ENCODE results near the gene EDA2R. TPM values are rescaled to one million over a fixed set of nuclear protein-coding genes. Genes with fewer than 3 reads are reported as not detected.

The EDA2R gene
- total and polyA plus RNA-seq, 4 experiments from 2014 or later = 0.08 to 1.3 (median 1.2) TPM; not detected in 1

GRCh38 chrX:66674506-66674905, 35.6 kb upstream of the EDA2R start:
- Histone ChIP-seq H3K27ac (ENCODE audit: low read depth, low read length) (no peak overlapping the region), H3K4me1 (ENCODE audit: insufficient read depth, low read length) (no peaks in the 10 kb centered on the region), H3K27me3 (ENCODE audit: insufficient read depth, low read length) (no peaks in the 10 kb centered on the region), H3K9me3 (ENCODE audit: control insufficient read depth in 1 of 2, low read length in 2 of 2) (no peaks in the 10 kb centered on the region), H3K4me3 (ENCODE audit: low read length in 2 of 2) (no peak overlapping the region), H3K36me3 (ENCODE audit: insufficient read depth, low read length) (no peaks in the 10 kb centered on the region)
- ChIA-PET CTCF (ENCODE audit: partially characterized antibody) (no interaction called here), POLR2A (ENCODE audit: partially characterized antibody) (no interaction called here)
- no peak overlapping the region for H3K27ac Mint-ChIP-seq
- no peak overlapping the region for H3K4me3 Mint-ChIP-seq
- intact Hi-C loops (cut with micrococcal nuclease) = no loop called here
- H3K36me3 Mint-ChIP-seq = no peaks in the 10 kb centered on the region
- H3K4me1 Mint-ChIP-seq = no peaks in the 10 kb centered on the region
- no peaks in the 10 kb centered on the region for H3K27me3 Mint-ChIP-seq
- H3K9me3 Mint-ChIP-seq = peaks cover 0 to 16% (median 0%) of the 10 kb centered on the region in 8 donors
- DNase-seq = no peak

GRCh38 chrX:66672106-66672505, 33.2 kb upstream of the EDA2R start:
- H3K27me3 Mint-ChIP-seq = peaks cover 0 to 1% of the 10 kb centered on the region in 2 donors
- intact Hi-C loops (cut with micrococcal nuclease) = no loop called here
- POLR2A ChIA-PET (ENCODE audit: partially characterized antibody) = no interaction called here
- DNase-seq = no peak
- Histone ChIP-seq H3K9me3 (ENCODE audit: control insufficient read depth in 1 of 2, low read length in 2 of 2) (no peaks in the 10 kb centered on the region), H3K4me3 (ENCODE audit: low read length in 2 of 2) (no peak overlapping the region), H3K36me3 (ENCODE audit: insufficient read depth, low read length) (no peaks in the 10 kb centered on the region), H3K27me3 (ENCODE audit: insufficient read depth, low read length) (no peaks in the 10 kb centered on the region), H3K4me1 (ENCODE audit: insufficient read depth, low read length) (no peaks in the 10 kb centered on the region), H3K27ac (ENCODE audit: low read depth, low read length) (no peak overlapping the region)
- H3K36me3 Mint-ChIP-seq = no peaks in the 10 kb centered on the region
- H3K4me1 Mint-ChIP-seq = no peaks in the 10 kb centered on the region
- peaks cover 0 to 16% (median under 1%) of the 10 kb centered on the region in 8 donors for H3K9me3 Mint-ChIP-seq
- H3K27ac Mint-ChIP-seq = no peak overlapping the region
- H3K4me3 Mint-ChIP-seq = no peak overlapping the region
- CTCF ChIA-PET (ENCODE audit: partially characterized antibody) = no interaction called here

DNA sequence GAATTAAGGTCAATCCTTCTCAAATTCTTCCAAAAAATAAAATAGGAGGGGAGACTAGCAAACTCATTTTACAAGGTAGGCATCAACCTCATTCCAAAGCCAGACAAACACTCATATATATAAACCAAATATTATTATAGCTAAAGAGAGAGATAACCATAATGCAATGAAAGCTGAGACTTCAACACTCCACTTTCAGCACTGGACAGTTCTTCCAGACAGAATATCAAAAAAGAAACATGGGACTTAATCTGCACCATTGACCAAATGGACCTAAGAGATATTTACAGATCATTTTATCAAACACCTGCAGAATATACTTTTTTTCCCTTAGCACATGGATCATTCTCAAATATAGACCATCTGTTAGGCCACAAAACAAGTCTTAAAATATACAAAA, 15.5 kb upstream of the EDA2R start:
- CTCF ChIA-PET (ENCODE audit: partially characterized antibody) = no interaction called here
- Histone ChIP-seq H3K27ac (ENCODE audit: low read depth, low read length) (no peak overlapping the region), H3K4me1 (ENCODE audit: insufficient read depth, low read length) (no peaks in the 10 kb centered on the region), H3K36me3 (ENCODE audit: insufficient read depth, low read length) (no peaks in the 10 kb centered on the region), H3K9me3 (ENCODE audit: control insufficient read depth in 1 of 2, low read length in 2 of 2) (no peaks in the 10 kb centered on the region), H3K27me3 (ENCODE audit: insufficient read depth, low read length) (no peaks in the 10 kb centered on the region), H3K4me3 (ENCODE audit: low read length in 2 of 2) (no peak overlapping the region)
- Mint-ChIP-seq H3K36me3 (no peaks in the 10 kb centered on the region), H3K27me3 (peaks cover 0 to 3% of the 10 kb centered on the region in 2 donors), H3K4me1 (no peaks in the 10 kb centered on the region), H3K4me3 (no peak overlapping the region), H3K27ac (no peak overlapping the region), H3K9me3 (peaks cover 0 to 5% (median 0%) of the 10 kb centered on the region in 8 donors)
- DNase-seq = no peak
- POLR2A ChIA-PET (ENCODE audit: partially characterized antibody) = no interaction called here
- intact Hi-C loops (cut with micrococcal nuclease) = no loop called here

DNA sequence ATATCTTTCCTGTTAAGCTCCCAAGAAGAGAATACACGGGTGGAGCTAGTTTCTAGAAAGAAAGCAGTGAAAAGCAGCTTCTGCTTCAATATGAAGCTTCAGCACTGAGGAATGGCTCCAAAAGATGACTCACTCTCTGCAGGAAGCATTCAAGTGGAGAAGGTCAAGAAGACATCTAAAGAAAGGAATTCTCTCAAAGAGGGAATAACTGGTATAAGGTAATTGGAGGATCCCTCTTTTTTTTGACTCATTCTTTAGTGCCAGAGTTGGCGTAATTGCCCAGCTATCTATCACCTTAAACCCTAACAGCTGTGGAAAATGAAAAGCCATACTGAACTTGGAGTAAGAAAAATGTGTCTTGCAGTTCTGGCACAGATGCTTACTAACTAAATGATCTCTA, 3.5 kb downstream of the EDA2R start:
- intact Hi-C loops (cut with micrococcal nuclease) = no loop called here
- Mint-ChIP-seq H3K4me3 (no peak overlapping the region), H3K4me1 (peaks cover 2 to 15% (median 5%) of the 10 kb centered on the region in 4 donors), H3K27me3 (peaks cover 0 to 1% of the 10 kb centered on the region in 2 donors), H3K27ac (no peak overlapping the region), H3K9me3 (no peaks in the 10 kb centered on the region), H3K36me3 (no peaks in the 10 kb centered on the region)
- DNase-seq = no peak
- no peaks in the 10 kb centered on the region for H3K36me3 ChIP-seq (ENCODE audit: insufficient read depth, low read length)
- H3K4me3 ChIP-seq (ENCODE audit: low read length in 2 of 2) = no peak overlapping the region
- H3K9me3 ChIP-seq (ENCODE audit: control insufficient read depth in 1 of 2, low read length in 2 of 2) = no peaks in the 10 kb centered on the region
- POLR2A ChIA-PET (ENCODE audit: partially characterized antibody) = no interaction called here
- CTCF ChIA-PET (ENCODE audit: partially characterized antibody) = no interaction called here
- no peaks in the 10 kb centered on the region for H3K27me3 ChIP-seq (ENCODE audit: insufficient read depth, low read length)
- no peaks in the 10 kb centered on the region for H3K4me1 ChIP-seq (ENCODE audit: insufficient read depth, low read length)
- no peak overlapping the region for H3K27ac ChIP-seq (ENCODE audit: low read depth, low read length)

DNA sequence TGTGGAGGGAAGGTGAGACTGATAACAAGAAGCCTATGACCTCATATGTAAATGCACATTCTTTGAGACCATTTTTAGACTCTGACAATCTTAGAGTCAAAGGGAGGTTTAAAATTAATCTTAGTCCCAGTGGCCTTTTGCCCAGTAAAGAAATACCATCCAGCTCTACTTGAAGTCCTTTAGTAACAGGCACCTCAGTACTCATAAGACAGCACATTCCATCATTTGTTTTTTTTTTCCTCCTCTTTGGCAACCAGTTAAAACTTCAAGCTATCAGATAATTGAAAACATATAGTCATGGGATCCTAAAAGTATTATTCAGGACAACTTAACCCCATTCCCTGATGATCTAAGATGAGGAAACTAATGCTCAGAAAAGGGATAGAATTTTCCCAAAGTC, 4.6 kb downstream of the EDA2R start:
- DNase-seq = no peak
- POLR2A ChIA-PET (ENCODE audit: partially characterized antibody) = no interaction called here
- no peak overlapping the region for H3K27ac ChIP-seq (ENCODE audit: low read depth, low read length)
- Mint-ChIP-seq H3K4me3 (no peak overlapping the region), H3K27me3 (peaks cover 0 to 1% of the 10 kb centered on the region in 2 donors), H3K9me3 (peaks cover 0 to 2% (median 0%) of the 10 kb centered on the region in 8 donors), H3K36me3 (no peaks in the 10 kb centered on the region), H3K4me1 (peaks cover 1 to 9% (median 3%) of the 10 kb centered on the region in 4 donors), H3K27ac (no peak overlapping the region)
- H3K36me3 ChIP-seq (ENCODE audit: insufficient read depth, low read length) = no peaks in the 10 kb centered on the region
- no peaks in the 10 kb centered on the region for H3K4me1 ChIP-seq (ENCODE audit: insufficient read depth, low read length)
- H3K27me3 ChIP-seq (ENCODE audit: insufficient read depth, low read length) = no peaks in the 10 kb centered on the region
- CTCF ChIA-PET (ENCODE audit: partially characterized antibody) = no interaction called here
- no peak overlapping the region for H3K4me3 ChIP-seq (ENCODE audit: low read length in 2 of 2)
- intact Hi-C loops (cut with micrococcal nuclease) = no loop called here
- H3K9me3 ChIP-seq (ENCODE audit: control insufficient read depth in 1 of 2, low read length in 2 of 2) = no peaks in the 10 kb centered on the region

DNA sequence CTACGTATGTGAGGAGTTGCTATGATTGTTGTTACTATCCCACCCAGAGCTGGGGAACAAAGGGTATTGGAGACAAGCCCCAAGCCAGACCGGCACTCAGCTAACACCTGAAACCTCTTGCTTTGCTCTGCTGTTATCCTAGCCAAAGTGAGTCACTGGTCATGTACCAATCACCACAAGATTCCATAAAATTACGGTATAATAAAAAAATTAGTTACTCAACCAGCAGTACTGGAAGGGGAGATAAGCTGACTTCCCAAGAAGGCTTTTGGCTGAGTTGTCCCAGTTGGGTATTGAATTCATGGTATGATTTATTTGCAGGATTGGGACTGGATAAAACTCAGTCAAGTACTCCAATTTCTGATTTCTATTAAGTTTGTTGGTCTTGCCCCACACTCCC, 5.3 kb downstream of the EDA2R start:
- Mint-ChIP-seq H3K27ac (no peak overlapping the region), H3K4me3 (no peak overlapping the region), H3K9me3 (peaks cover 0 to 2% (median 0%) of the 10 kb centered on the region in 8 donors), H3K4me1 (peaks cover 0 to 8% (median 0%) of the 10 kb centered on the region in 4 donors), H3K36me3 (no peaks in the 10 kb centered on the region), H3K27me3 (peaks cover 0 to 1% of the 10 kb centered on the region in 2 donors)
- ChIA-PET POLR2A (ENCODE audit: partially characterized antibody) (no interaction called here), CTCF (ENCODE audit: partially characterized antibody) (no interaction called here)
- Histone ChIP-seq H3K9me3 (ENCODE audit: control insufficient read depth in 1 of 2, low read length in 2 of 2) (no peaks in the 10 kb centered on the region), H3K27ac (ENCODE audit: low read depth, low read length) (no peak overlapping the region), H3K27me3 (ENCODE audit: insufficient read depth, low read length) (no peaks in the 10 kb centered on the region), H3K4me3 (ENCODE audit: low read length in 2 of 2) (no peak overlapping the region), H3K36me3 (ENCODE audit: insufficient read depth, low read length) (no peaks in the 10 kb centered on the region), H3K4me1 (ENCODE audit: insufficient read depth, low read length) (no peaks in the 10 kb centered on the region)
- no peak for DNase-seq
- intact Hi-C loops (cut with micrococcal nuclease) = no loop called here

DNA sequence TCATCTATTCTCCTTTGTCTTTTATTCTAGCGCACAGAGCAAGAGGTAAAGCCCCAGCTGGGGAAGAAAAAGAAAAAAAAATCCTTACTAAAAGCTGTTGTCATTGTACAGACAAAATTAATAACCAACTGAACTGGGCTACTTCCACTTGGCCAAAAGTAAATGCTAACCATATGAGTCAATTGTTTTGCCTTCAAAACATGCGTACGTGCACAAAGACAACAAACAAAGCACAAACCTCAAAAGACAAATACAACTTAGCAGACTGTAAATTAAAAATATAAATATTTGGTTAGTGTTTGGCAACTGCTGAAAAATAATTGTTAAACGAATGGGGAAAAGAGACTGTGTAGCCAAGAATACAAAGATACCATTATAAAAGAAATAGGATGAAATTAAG, 5.9 kb downstream of the EDA2R start:
- no peak overlapping the region for H3K27ac Mint-ChIP-seq
- no peak overlapping the region for H3K4me3 ChIP-seq (ENCODE audit: low read length in 2 of 2)
- intact Hi-C loops (cut with micrococcal nuclease) = no loop called here
- no peaks in the 10 kb centered on the region for H3K4me1 ChIP-seq (ENCODE audit: insufficient read depth, low read length)
- no peak for DNase-seq
- H3K9me3 Mint-ChIP-seq = peaks cover 0 to 2% (median 0%) of the 10 kb centered on the region in 8 donors
- H3K27ac ChIP-seq (ENCODE audit: low read depth, low read length) = no peak overlapping the region
- peaks cover 0 to 5% (median 0%) of the 10 kb centered on the region in 4 donors for H3K4me1 Mint-ChIP-seq
- peaks cover 0 to 1% of the 10 kb centered on the region in 2 donors for H3K27me3 Mint-ChIP-seq
- POLR2A ChIA-PET (ENCODE audit: partially characterized antibody) = no interaction called here
- CTCF ChIA-PET (ENCODE audit: partially characterized antibody) = no interaction called here
- H3K9me3 ChIP-seq (ENCODE audit: control insufficient read depth in 1 of 2, low read length in 2 of 2) = no peaks in the 10 kb centered on the region
- H3K36me3 ChIP-seq (ENCODE audit: insufficient read depth, low read length) = no peaks in the 10 kb centered on the region
- H3K4me3 Mint-ChIP-seq = no peak overlapping the region
- no peaks in the 10 kb centered on the region for H3K36me3 Mint-ChIP-seq
- no peaks in the 10 kb centered on the region for H3K27me3 ChIP-seq (ENCODE audit: insufficient read depth, low read length)

DNA sequence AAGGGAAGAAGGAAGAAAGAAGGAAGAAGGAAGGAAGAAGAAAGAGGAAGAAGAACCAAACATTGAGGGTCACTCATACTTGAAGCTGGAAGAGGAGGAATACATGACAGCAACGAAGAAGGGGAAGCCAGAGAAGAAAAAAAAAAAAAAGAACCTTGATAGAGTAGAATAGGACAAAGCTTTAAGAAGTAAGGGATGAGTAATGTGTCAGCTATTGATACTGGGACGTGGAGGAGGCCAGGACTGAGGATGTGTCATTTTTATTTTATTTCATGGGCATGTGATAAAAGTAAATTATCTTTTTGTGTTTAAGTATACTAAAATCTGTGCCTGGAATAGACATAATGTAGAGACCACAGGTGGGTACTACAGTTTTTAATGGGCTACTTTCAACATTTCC, 6.4 kb downstream of the EDA2R start:
- H3K27ac Mint-ChIP-seq = no peak overlapping the region
- H3K4me3 ChIP-seq (ENCODE audit: low read length in 2 of 2) = no peak overlapping the region
- no peaks in the 10 kb centered on the region for H3K36me3 ChIP-seq (ENCODE audit: insufficient read depth, low read length)
- H3K9me3 Mint-ChIP-seq = peaks cover 0 to 2% (median 0%) of the 10 kb centered on the region in 8 donors
- POLR2A ChIA-PET (ENCODE audit: partially characterized antibody) = no interaction called here
- intact Hi-C loops (cut with micrococcal nuclease) = no loop called here
- H3K4me1 ChIP-seq (ENCODE audit: insufficient read depth, low read length) = no peaks in the 10 kb centered on the region
- H3K36me3 Mint-ChIP-seq = no peaks in the 10 kb centered on the region
- no peaks in the 10 kb centered on the region for H3K9me3 ChIP-seq (ENCODE audit: control insufficient read depth in 1 of 2, low read length in 2 of 2)
- H3K4me1 Mint-ChIP-seq = peaks cover 0 to 4% (median 0%) of the 10 kb centered on the region in 4 donors
- no peak for DNase-seq
- H3K4me3 Mint-ChIP-seq = no peak overlapping the region
- peaks cover 0 to 1% of the 10 kb centered on the region in 2 donors for H3K27me3 Mint-ChIP-seq
- no peak overlapping the region for H3K27ac ChIP-seq (ENCODE audit: low read depth, low read length)
- no peaks in the 10 kb centered on the region for H3K27me3 ChIP-seq (ENCODE audit: insufficient read depth, low read length)
- CTCF ChIA-PET (ENCODE audit: partially characterized antibody) = no interaction called here

All from CD4-positive, alpha-beta memory T cell (primary cell).